ENCODE results near the gene SLC25A17.

Gene SLC25A17

DNA sequence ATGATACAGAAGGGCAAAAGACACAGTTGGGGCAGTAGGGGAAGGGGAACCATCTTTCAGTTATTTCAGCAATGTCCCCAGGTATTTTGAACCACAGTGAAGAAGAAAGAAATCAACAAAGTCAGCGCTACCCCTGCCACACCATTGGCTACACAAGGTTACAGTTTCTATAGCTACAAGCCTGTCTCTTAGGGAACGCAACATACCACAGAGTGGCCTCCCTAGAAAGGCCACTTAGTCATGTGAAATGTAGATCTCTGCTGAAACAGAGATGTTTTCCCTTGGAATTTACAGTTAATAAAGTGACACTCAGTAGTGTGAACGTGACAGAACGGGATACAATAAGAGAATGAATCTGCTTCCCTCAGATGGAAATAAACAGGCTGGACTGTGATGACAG lies 85.2 kb downstream of the SLC25A17 start:
- TF ChIP-seq, protein P1, sequence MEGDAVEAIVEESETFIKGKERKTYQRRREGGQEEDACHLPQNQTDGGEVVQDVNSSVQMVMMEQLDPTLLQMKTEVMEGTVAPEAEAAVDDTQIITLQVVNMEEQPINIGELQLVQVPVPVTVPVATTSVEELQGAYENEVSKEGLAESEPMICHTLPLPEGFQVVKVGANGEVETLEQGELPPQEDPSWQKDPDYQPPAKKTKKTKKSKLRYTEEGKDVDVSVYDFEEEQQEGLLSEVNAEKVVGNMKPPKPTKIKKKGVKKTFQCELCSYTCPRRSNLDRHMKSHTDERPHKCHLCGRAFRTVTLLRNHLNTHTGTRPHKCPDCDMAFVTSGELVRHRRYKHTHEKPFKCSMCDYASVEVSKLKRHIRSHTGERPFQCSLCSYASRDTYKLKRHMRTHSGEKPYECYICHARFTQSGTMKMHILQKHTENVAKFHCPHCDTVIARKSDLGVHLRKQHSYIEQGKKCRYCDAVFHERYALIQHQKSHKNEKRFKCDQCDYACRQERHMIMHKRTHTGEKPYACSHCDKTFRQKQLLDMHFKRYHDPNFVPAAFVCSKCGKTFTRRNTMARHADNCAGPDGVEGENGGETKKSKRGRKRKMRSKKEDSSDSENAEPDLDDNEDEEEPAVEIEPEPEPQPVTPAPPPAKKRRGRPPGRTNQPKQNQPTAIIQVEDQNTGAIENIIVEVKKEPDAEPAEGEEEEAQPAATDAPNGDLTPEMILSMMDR (IDR thresholded peaks at IDR 0.05; ENCODE audit: unreplicated experiment in 3 of 3) = no peak
- peaks cover 14% of the 10 kb centered on the region for H3K4me1 Mint-ChIP-seq

DNA sequence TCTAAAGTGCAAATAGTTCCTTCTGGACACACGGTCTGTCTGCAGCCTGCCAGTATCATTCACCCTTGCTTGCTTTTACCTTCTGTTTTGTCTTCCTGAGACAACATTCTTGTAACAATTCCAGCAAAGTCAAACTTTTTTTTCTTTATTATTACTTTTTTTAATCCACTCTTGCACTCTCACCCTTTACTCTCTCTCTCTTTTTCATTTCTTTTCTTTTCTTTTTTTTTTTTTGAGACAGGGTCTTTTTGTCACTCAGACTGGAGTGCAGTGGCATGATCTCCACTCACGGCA lies 86.2 kb downstream of the SLC25A17 start:
- no peaks in the 10 kb centered on the region for H3K27me3 Mint-ChIP-seq (ENCODE audit: low read depth)
- H3K9me3 Mint-ChIP-seq = peaks cover 2% of the 10 kb centered on the region
- TF ChIP-seq, protein P1 (IDR thresholded peaks at IDR 0.05; ENCODE audit: unreplicated experiment in 3 of 3) = peak in 1 of 3 experiments; percentile 22
- H3K36me3 Mint-ChIP-seq (ENCODE audit: low read depth) = no peaks in the 10 kb centered on the region
- H3K4me1 Mint-ChIP-seq = peaks cover 23% of the 10 kb centered on the region
- no peak overlapping the region for H3K4me3 Mint-ChIP-seq
- H3K27ac Mint-ChIP-seq = peak overlapping the region; percentile 65 to 84 (median 65)

More for the DNA sequence above, 85.2 kb downstream of the SLC25A17 start:
- Mint-ChIP-seq H3K27me3 (ENCODE audit: low read depth) (no peaks in the 10 kb centered on the region), H3K9me3 (peaks cover 2% of the 10 kb centered on the region), H3K27ac (peak overlapping the region in 2 of 3 experiments; percentile 36 to 58), H3K4me3 (no peak overlapping the region), H3K36me3 (ENCODE audit: low read depth) (no peaks in the 10 kb centered on the region)

DNA sequence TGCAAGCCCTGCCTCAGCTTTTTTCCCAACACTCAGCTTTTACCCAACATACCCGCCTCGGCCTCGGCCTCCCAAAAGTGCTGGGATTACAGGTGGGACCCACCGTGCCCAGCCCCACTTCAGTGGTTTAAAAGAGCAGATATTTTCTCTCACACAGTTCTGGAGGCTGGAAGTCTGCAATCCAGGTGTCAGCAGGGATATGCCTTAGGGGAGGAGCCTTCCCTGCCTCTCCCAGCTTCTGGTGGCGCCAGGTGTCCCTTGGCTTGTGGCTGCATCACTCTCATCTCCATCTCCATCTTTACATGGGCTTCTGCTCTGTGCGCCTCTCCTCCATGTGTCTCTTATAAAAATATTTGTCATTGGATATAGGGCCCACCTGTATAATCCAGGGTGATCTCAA lies 89.9 kb downstream of the SLC25A17 start:
- peaks cover 2% of the 10 kb centered on the region for H3K9me3 Mint-ChIP-seq
- TF ChIP-seq, protein P1 (IDR thresholded peaks at IDR 0.05; ENCODE audit: unreplicated experiment in 3 of 3) = no peak
- H3K27ac Mint-ChIP-seq = peak overlapping the region; percentile 75 to 88 (median 87)
- no peak overlapping the region for H3K4me3 Mint-ChIP-seq
- H3K4me1 Mint-ChIP-seq = peaks cover 36% of the 10 kb centered on the region
- no peaks in the 10 kb centered on the region for H3K27me3 Mint-ChIP-seq (ENCODE audit: low read depth)
- no peaks in the 10 kb centered on the region for H3K36me3 Mint-ChIP-seq (ENCODE audit: low read depth)

DNA sequence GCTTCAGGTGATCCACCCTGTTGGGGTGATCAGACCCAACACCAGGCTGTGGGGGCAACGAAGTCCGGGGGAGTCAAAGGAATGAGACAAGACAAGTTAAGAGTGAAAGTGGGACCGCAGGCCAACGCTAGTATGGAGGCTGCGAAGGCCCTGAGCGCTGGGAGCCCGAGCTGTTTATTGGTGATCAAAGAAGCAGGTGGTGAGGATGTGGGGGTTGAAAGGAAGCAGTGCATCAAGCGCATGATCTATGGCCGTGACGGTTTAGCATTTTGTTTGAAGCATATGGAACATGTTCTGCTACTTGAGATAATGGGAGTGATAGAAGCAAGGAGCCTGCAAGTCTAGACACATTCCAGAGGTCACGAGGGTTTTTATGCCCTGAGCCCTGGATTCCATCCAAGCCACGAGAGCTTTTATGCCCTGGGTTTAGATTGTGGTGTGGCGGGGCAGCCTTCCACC lies 90.4 kb downstream of the SLC25A17 start:
- H3K4me3 Mint-ChIP-seq = no peak overlapping the region
- H3K4me1 Mint-ChIP-seq = peaks cover 36% of the 10 kb centered on the region
- peak overlapping the region; percentile 75 to 88 (median 87) for H3K27ac Mint-ChIP-seq
- TF ChIP-seq, protein P1 (IDR thresholded peaks at IDR 0.05; ENCODE audit: unreplicated experiment in 3 of 3) = no peak
- no peaks in the 10 kb centered on the region for H3K36me3 Mint-ChIP-seq (ENCODE audit: low read depth)
- no peaks in the 10 kb centered on the region for H3K27me3 Mint-ChIP-seq (ENCODE audit: low read depth)
- H3K9me3 Mint-ChIP-seq = no peaks in the 10 kb centered on the region

DNA sequence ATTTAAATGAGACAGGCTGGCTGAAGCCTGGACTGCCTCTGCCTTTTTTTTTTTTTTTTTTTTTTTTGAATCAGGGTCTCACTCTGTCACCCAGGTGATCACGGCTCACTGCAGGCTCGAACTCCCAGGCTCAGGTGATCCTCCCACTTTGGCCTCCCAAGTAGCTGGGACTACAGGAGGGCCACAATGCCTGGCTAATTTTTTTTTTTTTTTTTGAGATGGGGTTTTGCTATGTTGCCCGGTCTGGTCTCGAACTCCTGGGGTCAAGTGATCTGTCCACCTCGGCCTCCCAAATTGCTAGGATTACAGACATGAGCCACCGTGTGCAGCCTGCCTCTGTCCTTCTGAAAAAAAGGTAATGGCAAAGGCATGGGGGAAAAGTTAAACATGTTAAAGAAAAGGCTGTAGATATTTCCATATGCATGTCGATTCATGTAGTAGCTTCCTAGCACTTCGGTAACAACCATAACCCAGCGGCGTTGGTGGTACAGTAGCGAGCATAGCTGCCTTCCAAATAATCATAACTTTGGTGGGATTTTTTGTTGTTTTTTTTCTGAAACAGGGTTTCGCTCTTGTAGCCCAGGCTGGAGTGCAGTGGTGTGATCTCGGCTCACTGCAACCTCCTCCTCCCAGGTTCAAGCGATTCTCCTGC lies 91.1 kb downstream of the SLC25A17 start:
- Mint-ChIP-seq H3K27ac (peak overlapping the region; percentile 75 to 88 (median 87)), H3K36me3 (ENCODE audit: low read depth) (no peaks in the 10 kb centered on the region), H3K4me3 (no peak overlapping the region), H3K4me1 (peaks cover 36% of the 10 kb centered on the region), H3K27me3 (ENCODE audit: low read depth) (no peaks in the 10 kb centered on the region), H3K9me3 (no peaks in the 10 kb centered on the region)
- TF ChIP-seq, protein P1 (IDR thresholded peaks at IDR 0.05; ENCODE audit: unreplicated experiment in 3 of 3) = no peak

All from nephron (organoid).